Measurements from ENCODE around the gene VAC14. TPM values are rescaled to one million over a fixed set of nuclear protein-coding genes. Genes with fewer than 3 reads are reported as not detected.

VAC14 gene
- total and polyA plus RNA-seq, 2 of the 8 experiments (the other 6 are each of a cell fraction or from before 2014, with no cell fraction given), result 56.0 to 108 TPM

DNA sequence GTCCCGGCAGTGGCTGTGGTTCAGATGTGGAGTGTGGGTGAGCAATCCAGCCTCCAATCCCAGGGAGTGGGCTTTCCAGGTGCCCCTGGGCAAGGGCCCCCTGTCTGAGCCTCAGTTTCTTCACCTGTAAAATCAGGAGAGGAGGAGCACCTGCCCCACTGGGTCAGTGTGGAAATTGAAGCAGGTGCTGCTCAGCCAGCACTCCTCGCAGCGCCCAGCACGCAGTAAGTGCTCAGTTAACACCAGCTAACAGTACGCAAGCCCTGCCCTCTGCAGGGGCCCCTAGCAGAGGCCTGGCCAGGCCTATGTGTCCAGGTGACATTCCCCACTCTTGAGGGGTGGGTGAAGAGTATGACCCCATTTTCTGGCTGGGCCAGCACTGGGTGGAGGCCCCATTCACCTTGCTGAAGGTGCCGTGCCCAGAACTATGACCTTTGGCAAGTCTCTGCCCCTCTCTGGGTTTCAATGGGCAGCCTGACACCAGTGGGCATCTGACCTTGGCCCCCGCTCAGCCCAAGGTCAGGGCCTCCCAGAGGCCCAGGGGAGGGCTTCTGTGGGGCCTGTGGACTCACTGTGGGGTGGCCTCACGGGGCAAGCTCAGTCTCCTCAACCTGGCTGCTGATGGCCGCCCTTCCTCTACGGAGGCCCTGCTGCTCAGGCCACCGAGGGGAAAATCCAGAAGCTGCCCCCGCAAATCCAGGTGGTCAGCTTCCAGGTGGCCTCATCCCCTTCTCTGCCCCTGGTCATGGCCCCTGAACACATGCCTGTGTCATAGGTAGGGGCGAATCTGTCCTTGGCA is 117.6 kb downstream of the VAC14 start:
- 93% methylated on average over 11 of the region's 13 CpGs; no CpG with 5 or more reads in 1 of the 2 experiments for WGBS, 2 experiments (ENCODE audit: extremely low coverage in 1 of 2, insufficient coverage in 1 of 2, insufficient read length in 1 of 2, insufficient replicate concordance in 2 of 2, low coverage in 1 of 2, low lambda C conversion rate in 2 of 2, missing lambda C conversion rate in 1 of 2)
- H4K8ac ChIP-seq (ENCODE audit: extremely low read depth, insufficient read depth, low read length), result no peak overlapping the region
- DNase-seq (ENCODE audit: low read depth in 1 of 2, low spot score in 2 of 2) (no peak), FAIRE-seq (no peak)
- no peak overlapping the region for H2BK120ac ChIP-seq (replicated peaks; ENCODE audit: low read depth, low read length)
- no peak overlapping the region for H3K23ac ChIP-seq (ENCODE audit: insufficient read length)
- H2BK5ac ChIP-seq (ENCODE audit: low read depth, low read length), result no peak overlapping the region
- H3K4me3 ChIP-seq (ENCODE audit: extremely low read depth in 1 of 4, insufficient read depth in 2 of 4, low read depth in 3 of 4, low read length in 4 of 4), result no peak overlapping the region
- peaks cover 0 to 8% (median 3%) of the 10 kb centered on the region in 4 experiments; a peak in 4 of 7 replicates for H3K27me3 ChIP-seq (replicated peaks in 1 of 4; ENCODE audit: control insufficient read depth in 3 of 4, extremely low read depth in 1 of 4, insufficient read depth in 3 of 4, low read length in 3 of 4)
- no peak overlapping the region for H4K5ac ChIP-seq (ENCODE audit: insufficient read length, low read depth, low read length)
- H3K9me3 ChIP-seq (ENCODE audit: insufficient read depth in 2 of 2, low read depth in 1 of 2, low read length in 1 of 2), result no peaks in the 10 kb centered on the region
- H3K36me3 ChIP-seq (ENCODE audit: control insufficient read depth in 2 of 4, insufficient read depth in 4 of 4, low read length in 3 of 4), result no peaks in the 10 kb centered on the region; a peak in 1 of 8 replicates
- H3K27ac ChIP-seq (ENCODE audit: low read depth, low read length), result no peak overlapping the region
- H4K20me1 ChIP-seq (replicated peaks in 1 of 2; ENCODE audit: control insufficient read depth in 1 of 2, insufficient read depth in 2 of 2, low read length in 2 of 2), result peaks cover 8 to 9% of the 10 kb centered on the region in 2 experiments
- TF ChIP-seq RNF2 (IDR thresholded peaks at IDR 0.05; ENCODE audit: borderline replicate concordance, low read depth, low read length, missing control alignments, poor library complexity, severe bottlenecking) (no peak), RFX5 (IDR thresholded peaks at IDR 0.05; ENCODE audit: borderline replicate concordance, low read depth, low read length) (no peak), SAP30 (IDR thresholded peaks at IDR 0.05; ENCODE audit: insufficient read depth, insufficient replicate concordance, low read length) (no peak), PHF8 (conservative IDR thresholded peaks at IDR 0.05; ENCODE audit: low read depth, low read length) (no peak)
- TF ChIP-seq, protein P1, sequence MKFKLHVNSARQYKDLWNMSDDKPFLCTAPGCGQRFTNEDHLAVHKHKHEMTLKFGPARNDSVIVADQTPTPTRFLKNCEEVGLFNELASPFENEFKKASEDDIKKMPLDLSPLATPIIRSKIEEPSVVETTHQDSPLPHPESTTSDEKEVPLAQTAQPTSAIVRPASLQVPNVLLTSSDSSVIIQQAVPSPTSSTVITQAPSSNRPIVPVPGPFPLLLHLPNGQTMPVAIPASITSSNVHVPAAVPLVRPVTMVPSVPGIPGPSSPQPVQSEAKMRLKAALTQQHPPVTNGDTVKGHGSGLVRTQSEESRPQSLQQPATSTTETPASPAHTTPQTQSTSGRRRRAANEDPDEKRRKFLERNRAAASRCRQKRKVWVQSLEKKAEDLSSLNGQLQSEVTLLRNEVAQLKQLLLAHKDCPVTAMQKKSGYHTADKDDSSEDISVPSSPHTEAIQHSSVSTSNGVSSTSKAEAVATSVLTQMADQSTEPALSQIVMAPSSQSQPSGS (IDR thresholded peaks at IDR 0.05; ENCODE audit: low read length), result no peak
- H4K91ac ChIP-seq (replicated peaks; ENCODE audit: insufficient read length, low read length), result no peak overlapping the region
- no peak overlapping the region for H3K14ac ChIP-seq (ENCODE audit: insufficient read length)
- no peak overlapping the region for H3K9ac ChIP-seq (replicated peaks in 1 of 4; ENCODE audit: extremely low read depth in 1 of 4, low read depth in 3 of 4, low read length in 3 of 4)
- ChIA-PET POLR2A (ENCODE audit: partially characterized antibody) (interaction anchor here (0.6 to 2.4 kb wide), 6 partner anchors 9 to 109 kb away, joined by 3 to 8 read pairs (median 3); no protein-coding TSS in a partner anchor), CTCF (ENCODE audit: partially characterized antibody) (interaction anchor here (0.6 to 8.0 kb wide), 18 partner anchors 9 to 765 kb away, joined by 3 to 148 read pairs (median 4); no protein-coding TSS in a partner anchor)
- peaks cover 0 to 29% (median 16%) of the 10 kb centered on the region in 4 experiments; a peak in 6 of 7 replicates for H3K4me1 ChIP-seq (replicated peaks in 1 of 4; ENCODE audit: control insufficient read depth in 3 of 4, insufficient read depth in 4 of 4, low read length in 3 of 4)
- H2AK5ac ChIP-seq (ENCODE audit: low read depth, low read length), result no peak overlapping the region
- no peak overlapping the region for H3K4me2 ChIP-seq (ENCODE audit: insufficient read depth in 1 of 2, low read depth in 2 of 2, low read length in 2 of 2)
- H3K79me2 ChIP-seq (ENCODE audit: control insufficient read depth in 1 of 2, insufficient read depth in 2 of 2, low read length in 2 of 2), result no peaks in the 10 kb centered on the region; a peak in 1 of 4 replicates
- 0 out of 2 replicates have a peak overlapping the region, but pooled peaks have one; percentile 8 for H2BK15ac ChIP-seq (ENCODE audit: low read length)
- no peak overlapping the region for H2AFZ ChIP-seq (ENCODE audit: low read length)
- H3K79me1 ChIP-seq (ENCODE audit: low read depth, low read length), result peaks cover 3% of the 10 kb centered on the region; the same call in 1 of the 2 replicates
- H3K56ac ChIP-seq (replicated peaks; ENCODE audit: insufficient read length, low read depth, low read length), result no peak overlapping the region
- H3K23me2 ChIP-seq (ENCODE audit: low read depth, low read length), result peaks cover 6% of the 10 kb centered on the region; the same call in 1 of the 2 replicates
- H3K18ac ChIP-seq (ENCODE audit: extremely low read depth, low read length), result no peak overlapping the region
- H2BK12ac ChIP-seq (ENCODE audit: low read depth, low read length), result 0 out of 2 replicates have a peak overlapping the region, but pooled peaks have one; percentile 39
- no peak overlapping the region for H3K4ac ChIP-seq (replicated peaks; ENCODE audit: insufficient read length, low read depth, low read length)
- H2BK20ac ChIP-seq (ENCODE audit: low read length), result no peak overlapping the region
